GM23338 (cell line): ENCODE measurements around the gene DHX34. TPM values are rescaled to one million over a fixed set of nuclear protein-coding genes. Genes with fewer than 3 reads are reported as not detected.
A peak's percentile ranks its signal among the peaks of the same experiment; 100 is the strongest.

Experiments used
- ATAC-seq: fragments of 200-7000 bp; cut with Tn5 transposase; 3 replicates; pipeline ENCODE4 v1.9.1; 2020
- DNase-seq: peaks from one replicate; pipeline ENCODE4 v3.0.0-alpha.2; 2015; ENCODE audit warnings: low spot score
- H2AFZ ChIP-seq: fragments of 200-600 bp; sonication (generic); 2 replicates; pipeline ENCODE4 v1.8.0; 2016; ENCODE audit warnings: antibody characterized with exemption, mild to moderate bottlenecking, moderate library complexity
- H3F3A ChIP-seq: fragments of 200-600 bp; sonication (generic); replicated peaks from 2 replicates; pipeline ENCODE4 v1.8.0; 2017; ENCODE audit warnings: antibody characterized with exemption, mixed run types, low read depth
- H3K27ac ChIP-seq: fragments of 200-600 bp; sonication (generic); 2 replicates; pipeline ENCODE4 v1.6.1; 2016; ENCODE audit warnings: low read depth
- H3K27me3 ChIP-seq: fragments of 200-600 bp; sonication (generic); 2 replicates; pipeline ENCODE4 v1.8.0; 2016; ENCODE audit warnings: mild to moderate bottlenecking, mixed run types, moderate library complexity; ENCODE audit not compliant: insufficient read depth
- H3K36me3 ChIP-seq: fragments of 200-600 bp; sonication (generic); 2 replicates; pipeline ENCODE4 v1.8.0; 2016; ENCODE audit warnings: mild to moderate bottlenecking; ENCODE audit not compliant: insufficient read depth
- H3K4me1 ChIP-seq: fragments of 200-600 bp; sonication (generic); 2 replicates; pipeline ENCODE4 v1.8.0; 2016; ENCODE audit warnings: mild to moderate bottlenecking, moderate library complexity; ENCODE audit not compliant: insufficient read depth
- H3K4me2 ChIP-seq: fragments of 200-600 bp; sonication (generic); 2 replicates; pipeline ENCODE4 v1.7.1; 2017; ENCODE audit warnings: mixed run types
- H3K4me3 ChIP-seq: fragments of 200-600 bp; sonication (generic); 2 replicates; pipeline ENCODE4 v1.6.1; 2016; ENCODE audit warnings: mixed run types
- H3K79me2 ChIP-seq: fragments of 200-600 bp; sonication (generic); replicated peaks from 2 replicates; pipeline ENCODE4 v1.8.0; 2017; ENCODE audit warnings: mild to moderate bottlenecking; ENCODE audit not compliant: insufficient read depth
- H3K9me2 ChIP-seq: fragments of 200-600 bp; sonication (generic); 2 replicates; pipeline ENCODE4 v1.8.0; 2017; ENCODE audit not compliant: insufficient read depth
- H4K20me1 ChIP-seq: fragments of 200-600 bp; sonication (generic); replicated peaks from 2 replicates; pipeline ENCODE4 v1.8.0; 2017; ENCODE audit warnings: mild to moderate bottlenecking; ENCODE audit not compliant: insufficient read depth
- H3K27ac Mint-ChIP-seq: 2 replicates; pipeline ENCODE4 v1.8.0; 2020; ENCODE audit warnings: inconsistent platforms, mild to moderate bottlenecking, moderate library complexity, mixed read lengths
- H3K27me3 Mint-ChIP-seq: 3 replicates; pipeline ENCODE4 v1.8.0; 2022; ENCODE audit warnings: low read depth, mild to moderate bottlenecking, moderate library complexity, mixed read lengths, inconsistent platforms; ENCODE audit not compliant: insufficient read depth, poor library complexity
- H3K36me3 Mint-ChIP-seq: 3 replicates; pipeline ENCODE4 v1.8.0; 2021; ENCODE audit warnings: low read depth, mild to moderate bottlenecking, inconsistent platforms, moderate library complexity, mixed read lengths
- H3K4me1 Mint-ChIP-seq: 3 replicates; pipeline ENCODE4 v1.8.0; 2020; ENCODE audit warnings: mild to moderate bottlenecking, inconsistent platforms, mixed read lengths
- H3K4me3 Mint-ChIP-seq: 3 replicates; pipeline ENCODE4 v1.8.0; 2021; ENCODE audit warnings: moderate library complexity, mild to moderate bottlenecking, inconsistent platforms, mixed read lengths
- H3K9me3 Mint-ChIP-seq: 3 replicates; pipeline ENCODE4 v1.8.0; 2020; ENCODE audit warnings: moderate library complexity, mild to moderate bottlenecking, inconsistent platforms, mixed read lengths
- CREB1 ChIP-seq: fragments of 250-450 bp; sonication (Bioruptor Pico); IDR thresholded peaks from 2 replicates; pipeline ENCODE4 v1.5.0; 2020; ENCODE audit warnings: low read depth, mild to moderate bottlenecking, moderate library complexity
- EZH2 ChIP-seq: fragments of 200-600 bp; sonication (generic); IDR thresholded peaks from one replicate; pipeline ENCODE4 v1.8.0; 2017; ENCODE audit warnings: antibody characterized with exemption, mild to moderate bottlenecking, low read depth; ENCODE audit not compliant: unreplicated experiment
- EZH2phosphoT487 ChIP-seq: fragments of 200-600 bp; sonication (generic); IDR thresholded peaks from one replicate; pipeline ENCODE4 v1.8.1; 2018; ENCODE audit warnings: antibody characterized with exemption; ENCODE audit not compliant: unreplicated experiment
- NANOG ChIP-seq: IDR thresholded peaks from 2 replicates; pipeline ENCODE4 v1.6.1; 2016; ENCODE audit warnings: antibody characterized with exemption, borderline replicate concordance
- POLR2AphosphoS5 ChIP-seq: IDR thresholded peaks from 2 replicates; pipeline ENCODE4 v1.6.1; 2016; ENCODE audit warnings: antibody characterized with exemption, low read depth
- STAT1 ChIP-seq: IDR thresholded peaks from one replicate; pipeline ENCODE4 v1.6.1; 2016; ENCODE audit warnings: antibody characterized with exemption; ENCODE audit not compliant: unreplicated experiment
- ZNF114 ChIP-seq: fragments of 250-450 bp; sonication (Bioruptor Pico); IDR thresholded peaks from 2 replicates; pipeline ENCODE4 v1.5.0; 2020; ENCODE audit warnings: mild to moderate bottlenecking, moderate library complexity
- ZNF331 ChIP-seq: fragments of 250-450 bp; sonication (Bioruptor Pico); IDR thresholded peaks from 2 replicates; pipeline ENCODE4 v1.5.0; 2020; ENCODE audit warnings: low read depth, mild to moderate bottlenecking, moderate library complexity
- polyA plus RNA-seq: library from polyadenylated mRNA; unstranded; fragments of >200 nt; fragmentation: Nextera tagmentation; extraction: Ambion mirVana; gene quantifications from 2 replicates; pipeline ENCODE4 v1.2.1, GENCODE V29; 2016
- total RNA-seq: library from RNA; depleted of rRNA; stranded (reverse); fragments of >200 nt; shearing (Covaris generic); gene quantifications from 2 replicates; pipeline ENCODE4 v1.2.3, GENCODE V29; 2014
- TF ChIP-seq, protein P1 (sequence below): IDR thresholded peaks from one replicate; pipeline ENCODE4 v1.6.1; 2018; ENCODE audit warnings: antibody characterized with exemption; ENCODE audit not compliant: unreplicated experiment
- TF ChIP-seq, protein P2 (sequence below): IDR thresholded peaks from 2 replicates; pipeline ENCODE4 v1.6.1; 2016; ENCODE audit warnings: antibody characterized with exemption
- TF ChIP-seq, protein P3 (sequence below): fragments of 250-450 bp; sonication (Bioruptor Pico); IDR thresholded peaks from 2 replicates; pipeline ENCODE4 v1.5.0; 2020; ENCODE audit warnings: mild to moderate bottlenecking, moderate library complexity

Gene DHX34
- total and polyA plus RNA-seq, 2 experiments from 2014 or later = 16.3 to 50.1 TPM

DNA sequence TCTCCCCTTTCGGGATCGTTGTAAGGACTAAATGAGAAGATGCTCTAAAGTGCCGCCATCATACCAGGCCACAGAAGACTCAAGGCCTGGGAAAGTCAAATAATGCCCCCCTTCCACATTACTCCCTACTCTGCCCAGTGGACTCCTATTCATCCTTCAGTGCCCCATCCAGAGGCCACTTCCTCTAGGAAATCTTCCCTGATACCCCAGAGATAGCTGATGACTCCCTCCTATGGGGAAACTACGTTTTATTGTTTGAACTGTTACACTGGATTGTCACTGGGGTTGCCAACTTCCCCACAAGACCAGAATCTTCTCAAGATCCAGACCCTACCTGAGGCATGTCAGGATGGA lies 56.1 kb downstream of the DHX34 start (continued):
- TF ChIP-seq ZNF331 (no peak), ZNF114 (CRISPR knock-in tag) (no peak), CREB1 (no peak), POLR2AphosphoS5 (no peak), NANOG (no peak)
- TF ChIP-seq, protein P1, sequence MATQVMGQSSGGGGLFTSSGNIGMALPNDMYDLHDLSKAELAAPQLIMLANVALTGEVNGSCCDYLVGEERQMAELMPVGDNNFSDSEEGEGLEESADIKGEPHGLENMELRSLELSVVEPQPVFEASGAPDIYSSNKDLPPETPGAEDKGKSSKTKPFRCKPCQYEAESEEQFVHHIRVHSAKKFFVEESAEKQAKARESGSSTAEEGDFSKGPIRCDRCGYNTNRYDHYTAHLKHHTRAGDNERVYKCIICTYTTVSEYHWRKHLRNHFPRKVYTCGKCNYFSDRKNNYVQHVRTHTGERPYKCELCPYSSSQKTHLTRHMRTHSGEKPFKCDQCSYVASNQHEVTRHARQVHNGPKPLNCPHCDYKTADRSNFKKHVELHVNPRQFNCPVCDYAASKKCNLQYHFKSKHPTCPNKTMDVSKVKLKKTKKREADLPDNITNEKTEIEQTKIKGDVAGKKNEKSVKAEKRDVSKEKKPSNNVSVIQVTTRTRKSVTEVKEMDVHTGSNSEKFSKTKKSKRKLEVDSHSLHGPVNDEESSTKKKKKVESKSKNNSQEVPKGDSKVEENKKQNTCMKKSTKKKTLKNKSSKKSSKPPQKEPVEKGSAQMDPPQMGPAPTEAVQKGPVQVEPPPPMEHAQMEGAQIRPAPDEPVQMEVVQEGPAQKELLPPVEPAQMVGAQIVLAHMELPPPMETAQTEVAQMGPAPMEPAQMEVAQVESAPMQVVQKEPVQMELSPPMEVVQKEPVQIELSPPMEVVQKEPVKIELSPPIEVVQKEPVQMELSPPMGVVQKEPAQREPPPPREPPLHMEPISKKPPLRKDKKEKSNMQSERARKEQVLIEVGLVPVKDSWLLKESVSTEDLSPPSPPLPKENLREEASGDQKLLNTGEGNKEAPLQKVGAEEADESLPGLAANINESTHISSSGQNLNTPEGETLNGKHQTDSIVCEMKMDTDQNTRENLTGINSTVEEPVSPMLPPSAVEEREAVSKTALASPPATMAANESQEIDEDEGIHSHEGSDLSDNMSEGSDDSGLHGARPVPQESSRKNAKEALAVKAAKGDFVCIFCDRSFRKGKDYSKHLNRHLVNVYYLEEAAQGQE = no peak
- TF ChIP-seq, protein P2, sequence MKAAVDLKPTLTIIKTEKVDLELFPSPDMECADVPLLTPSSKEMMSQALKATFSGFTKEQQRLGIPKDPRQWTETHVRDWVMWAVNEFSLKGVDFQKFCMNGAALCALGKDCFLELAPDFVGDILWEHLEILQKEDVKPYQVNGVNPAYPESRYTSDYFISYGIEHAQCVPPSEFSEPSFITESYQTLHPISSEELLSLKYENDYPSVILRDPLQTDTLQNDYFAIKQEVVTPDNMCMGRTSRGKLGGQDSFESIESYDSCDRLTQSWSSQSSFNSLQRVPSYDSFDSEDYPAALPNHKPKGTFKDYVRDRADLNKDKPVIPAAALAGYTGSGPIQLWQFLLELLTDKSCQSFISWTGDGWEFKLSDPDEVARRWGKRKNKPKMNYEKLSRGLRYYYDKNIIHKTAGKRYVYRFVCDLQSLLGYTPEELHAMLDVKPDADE = no peak

DNA sequence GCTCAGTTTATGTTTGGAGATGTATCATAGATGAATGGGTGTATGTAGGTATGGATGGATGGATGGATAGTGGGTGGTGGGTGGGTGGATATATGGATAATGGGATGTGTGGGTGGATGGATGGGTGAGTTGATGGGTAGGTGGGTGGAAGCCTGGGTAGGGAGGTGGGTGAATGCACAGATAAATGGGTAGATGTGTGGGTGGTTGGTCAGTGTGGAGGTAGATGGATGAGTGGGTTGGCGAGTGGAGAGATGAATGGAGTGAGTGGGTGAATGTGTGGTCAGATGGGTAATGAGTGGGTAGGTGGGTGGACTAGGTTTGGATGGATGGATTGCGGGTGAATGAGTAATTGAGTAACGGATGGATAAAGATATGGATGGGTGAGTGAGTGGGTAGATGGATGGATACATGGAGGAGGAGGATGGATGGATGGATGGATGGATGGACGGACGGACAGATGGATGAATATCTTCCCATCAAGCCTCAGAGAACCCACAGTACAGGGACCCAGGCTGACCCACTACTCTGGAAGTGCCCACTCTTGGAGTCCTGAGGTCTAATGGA lies 56.8 kb downstream of the DHX34 start:
- ATAC-seq (no peak), DNase-seq (no peak)
- Mint-ChIP-seq H3K4me3 (peak overlapping the region; percentile 77), H3K27ac (no peak overlapping the region), H3K36me3 (peaks cover 4% of the 10 kb centered on the region), H3K9me3 (peaks cover 4% of the 10 kb centered on the region; the same call in 2 of the 3 replicates), H3K4me1 (peaks cover 10% of the 10 kb centered on the region; the same call in 2 of the 3 replicates), H3K27me3 (peaks cover 27% of the 10 kb centered on the region)
- Histone ChIP-seq H2AFZ (no peak overlapping the region), H3K79me2 (no peaks in the 10 kb centered on the region), H4K20me1 (no peaks in the 10 kb centered on the region), H3K27me3 (no peaks in the 10 kb centered on the region; the same call in 1 of the 2 replicates), H3K9me2 (no peaks in the 10 kb centered on the region), H3K4me2 (no peak overlapping the region), H3F3A (peaks cover 3% of the 10 kb centered on the region; the same call in 1 of the 2 replicates), H3K4me3 (no peak overlapping the region), H3K27ac (no peak overlapping the region), H3K4me1 (peaks cover 11% of the 10 kb centered on the region), H3K36me3 (no peaks in the 10 kb centered on the region; the same call in 1 of the 2 replicates)
- TF ChIP-seq EZH2 = no peak
- TF ChIP-seq, protein P3, sequence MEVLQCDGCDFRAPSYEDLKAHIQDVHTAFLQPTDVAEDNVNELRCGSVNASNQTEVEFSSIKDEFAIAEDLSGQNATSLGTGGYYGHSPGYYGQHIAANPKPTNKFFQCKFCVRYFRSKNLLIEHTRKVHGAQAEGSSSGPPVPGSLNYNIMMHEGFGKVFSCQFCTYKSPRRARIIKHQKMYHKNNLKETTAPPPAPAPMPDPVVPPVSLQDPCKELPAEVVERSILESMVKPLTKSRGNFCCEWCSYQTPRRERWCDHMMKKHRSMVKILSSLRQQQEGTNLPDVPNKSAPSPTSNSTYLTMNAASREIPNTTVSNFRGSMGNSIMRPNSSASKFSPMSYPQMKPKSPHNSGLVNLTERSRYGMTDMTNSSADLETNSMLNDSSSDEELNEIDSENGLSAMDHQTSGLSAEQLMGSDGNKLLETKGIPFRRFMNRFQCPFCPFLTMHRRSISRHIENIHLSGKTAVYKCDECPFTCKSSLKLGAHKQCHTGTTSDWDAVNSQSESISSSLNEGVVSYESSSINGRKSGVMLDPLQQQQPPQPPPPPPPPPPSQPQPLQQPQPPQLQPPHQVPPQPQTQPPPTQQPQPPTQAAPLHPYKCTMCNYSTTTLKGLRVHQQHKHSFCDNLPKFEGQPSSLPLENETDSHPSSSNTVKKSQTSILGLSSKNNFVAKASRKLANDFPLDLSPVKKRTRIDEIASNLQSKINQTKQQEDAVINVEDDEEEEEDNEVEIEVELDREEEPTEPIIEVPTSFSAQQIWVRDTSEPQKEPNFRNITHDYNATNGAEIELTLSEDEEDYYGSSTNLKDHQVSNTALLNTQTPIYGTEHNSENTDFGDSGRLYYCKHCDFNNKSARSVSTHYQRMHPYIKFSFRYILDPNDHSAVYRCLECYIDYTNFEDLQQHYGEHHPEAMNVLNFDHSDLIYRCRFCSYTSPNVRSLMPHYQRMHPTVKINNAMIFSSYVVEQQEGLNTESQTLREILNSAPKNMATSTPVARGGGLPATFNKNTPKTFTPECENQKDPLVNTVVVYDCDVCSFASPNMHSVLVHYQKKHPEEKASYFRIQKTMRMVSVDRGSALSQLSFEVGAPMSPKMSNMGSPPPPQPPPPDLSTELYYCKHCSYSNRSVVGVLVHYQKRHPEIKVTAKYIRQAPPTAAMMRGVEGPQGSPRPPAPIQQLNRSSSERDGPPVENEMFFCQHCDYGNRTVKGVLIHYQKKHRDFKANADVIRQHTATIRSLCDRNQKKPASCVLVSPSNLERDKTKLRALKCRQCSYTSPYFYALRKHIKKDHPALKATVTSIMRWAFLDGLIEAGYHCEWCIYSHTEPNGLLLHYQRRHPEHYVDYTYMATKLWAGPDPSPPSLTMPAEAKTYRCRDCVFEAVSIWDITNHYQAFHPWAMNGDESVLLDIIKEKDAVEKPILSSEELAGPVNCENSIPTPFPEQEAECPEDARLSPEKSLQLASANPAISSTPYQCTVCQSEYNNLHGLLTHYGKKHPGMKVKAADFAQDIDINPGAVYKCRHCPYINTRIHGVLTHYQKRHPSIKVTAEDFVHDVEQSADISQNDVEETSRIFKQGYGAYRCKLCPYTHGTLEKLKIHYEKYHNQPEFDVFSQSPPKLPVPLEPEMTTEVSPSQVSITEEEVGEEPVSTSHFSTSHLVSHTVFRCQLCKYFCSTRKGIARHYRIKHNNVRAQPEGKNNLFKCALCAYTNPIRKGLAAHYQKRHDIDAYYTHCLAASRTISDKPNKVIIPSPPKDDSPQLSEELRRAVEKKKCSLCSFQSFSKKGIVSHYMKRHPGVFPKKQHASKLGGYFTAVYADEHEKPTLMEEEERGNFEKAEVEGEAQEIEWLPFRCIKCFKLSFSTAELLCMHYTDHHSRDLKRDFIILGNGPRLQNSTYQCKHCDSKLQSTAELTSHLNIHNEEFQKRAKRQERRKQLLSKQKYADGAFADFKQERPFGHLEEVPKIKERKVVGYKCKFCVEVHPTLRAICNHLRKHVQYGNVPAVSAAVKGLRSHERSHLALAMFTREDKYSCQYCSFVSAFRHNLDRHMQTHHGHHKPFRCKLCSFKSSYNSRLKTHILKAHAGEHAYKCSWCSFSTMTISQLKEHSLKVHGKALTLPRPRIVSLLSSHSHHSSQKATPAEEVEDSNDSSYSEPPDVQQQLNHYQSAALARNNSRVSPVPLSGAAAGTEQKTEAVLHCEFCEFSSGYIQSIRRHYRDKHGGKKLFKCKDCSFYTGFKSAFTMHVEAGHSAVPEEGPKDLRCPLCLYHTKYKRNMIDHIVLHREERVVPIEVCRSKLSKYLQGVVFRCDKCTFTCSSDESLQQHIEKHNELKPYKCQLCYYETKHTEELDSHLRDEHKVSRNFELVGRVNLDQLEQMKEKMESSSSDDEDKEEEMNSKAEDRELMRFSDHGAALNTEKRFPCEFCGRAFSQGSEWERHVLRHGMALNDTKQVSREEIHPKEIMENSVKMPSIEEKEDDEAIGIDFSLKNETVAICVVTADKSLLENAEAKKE (CRISPR knock-in tag) = no peak
- TF ChIP-seq CREB1 = no peak
- no peak for TF ChIP-seq EZH2phosphoT487
- no peak for TF ChIP-seq STAT1
